Islet precursor cell (in vitro differentiated cells): ENCODE measurements around the gene TRAIP.

Experiments used
- DNase-seq: peaks from one replicate; pipeline ENCODE4 v3.0.0-alpha.2; 2018

Gene TRAIP

DNA sequence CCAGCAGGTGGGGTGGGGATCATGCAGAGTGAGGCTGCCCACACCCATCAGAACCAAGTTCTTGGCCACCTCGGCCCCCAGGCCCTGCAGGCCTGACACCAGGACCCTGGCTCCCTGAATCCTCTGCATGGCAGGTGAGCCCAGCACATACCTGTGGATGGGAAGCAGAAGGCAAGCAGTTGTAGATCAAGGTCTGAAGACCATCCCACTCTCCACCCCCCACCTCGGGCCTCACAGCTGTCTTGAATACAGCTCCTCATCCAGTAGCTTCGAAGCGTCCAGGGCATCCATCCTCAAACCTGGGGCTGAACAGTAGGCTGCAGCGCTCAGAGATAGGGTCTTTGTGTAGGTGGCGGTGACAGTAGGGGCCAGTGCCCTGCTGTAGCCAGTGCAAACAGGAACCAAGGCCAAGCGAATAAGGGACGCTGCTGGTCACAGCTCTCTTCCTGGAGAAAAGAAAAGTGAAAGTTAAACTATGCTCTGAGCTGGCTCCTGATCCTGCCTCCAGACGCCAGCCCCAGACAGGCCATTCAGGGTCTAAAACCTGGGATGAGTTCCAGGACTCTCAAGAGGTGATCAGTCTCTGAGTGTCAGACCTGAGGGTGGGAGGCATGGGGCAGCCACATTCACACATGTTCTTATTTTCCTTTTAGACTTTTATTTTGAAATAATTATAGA is 42.7 kb downstream of the TRAIP start, which contains the start of gene UBA7:
Gene UBA7, minus strand, starts transcription at position 457 of the 678 bp plus-strand sequence. Its CDS starts 166 bp downstream, at position 291.
- DNase-seq: peak; percentile 50

DNA sequence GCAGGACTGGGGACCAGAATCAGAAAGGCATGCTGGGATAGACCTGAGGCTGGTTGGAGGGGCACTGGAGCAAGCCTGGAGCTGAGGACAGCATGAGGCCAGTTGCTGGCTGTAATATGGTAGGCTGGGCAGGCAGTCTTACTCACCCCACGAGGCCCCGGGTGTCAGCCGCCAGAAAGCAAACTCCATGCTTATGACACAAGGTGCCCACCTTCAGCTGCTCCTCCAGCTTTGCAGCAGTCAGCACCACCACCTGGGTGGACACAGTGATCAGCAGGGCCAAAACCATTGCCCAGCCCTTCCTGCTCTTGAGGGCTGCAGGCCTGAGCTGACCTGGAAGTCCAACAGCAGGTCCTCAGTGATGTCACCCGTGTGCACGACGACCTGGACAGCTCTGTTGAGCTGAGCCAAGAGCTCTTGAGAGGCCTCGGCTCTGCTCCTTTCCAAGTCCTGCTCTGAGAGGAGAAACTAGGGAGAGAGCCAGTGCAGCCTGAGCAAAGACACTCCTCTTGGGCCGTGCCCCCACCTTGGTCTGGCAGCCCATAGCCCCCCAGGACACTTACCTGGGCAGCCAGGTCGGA is 43.4 kb downstream of the TRAIP start:
- peak; percentile 42 for DNase-seq

DNA sequence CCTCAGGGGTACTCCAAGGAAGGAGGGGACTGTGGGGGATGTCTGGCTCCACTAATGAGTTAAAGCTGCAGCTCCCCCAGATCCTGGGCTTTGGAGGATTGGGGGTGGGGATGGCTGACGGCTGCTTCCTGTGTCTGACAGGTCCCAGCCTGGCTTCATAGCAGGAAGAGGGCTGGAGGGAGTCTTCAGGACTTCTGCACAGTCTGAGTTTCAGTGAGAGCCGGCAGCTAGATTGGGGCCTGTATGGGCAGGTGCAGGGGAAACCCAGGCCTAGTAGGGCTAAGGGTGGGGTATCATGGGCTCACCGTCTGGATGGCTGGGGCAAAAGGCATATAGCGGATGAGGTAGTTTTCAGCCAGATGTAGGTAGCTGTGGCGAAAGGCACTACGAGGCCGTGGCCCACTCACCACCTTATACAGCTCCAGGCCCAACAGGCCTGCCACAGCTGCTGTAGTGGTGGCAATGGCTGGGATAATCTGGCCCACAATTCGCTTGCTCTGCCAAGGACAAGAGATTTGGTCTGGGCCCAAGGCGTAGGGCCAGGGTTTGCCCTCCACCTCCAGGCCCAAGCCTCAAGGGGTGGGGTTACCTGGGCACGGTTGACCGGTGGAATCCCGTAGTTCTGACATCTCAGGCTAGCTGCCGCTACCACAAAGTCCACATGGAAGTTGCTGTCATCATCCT is 48.8 kb downstream of the TRAIP start:
- peak; percentile 56 for DNase-seq

DNA sequence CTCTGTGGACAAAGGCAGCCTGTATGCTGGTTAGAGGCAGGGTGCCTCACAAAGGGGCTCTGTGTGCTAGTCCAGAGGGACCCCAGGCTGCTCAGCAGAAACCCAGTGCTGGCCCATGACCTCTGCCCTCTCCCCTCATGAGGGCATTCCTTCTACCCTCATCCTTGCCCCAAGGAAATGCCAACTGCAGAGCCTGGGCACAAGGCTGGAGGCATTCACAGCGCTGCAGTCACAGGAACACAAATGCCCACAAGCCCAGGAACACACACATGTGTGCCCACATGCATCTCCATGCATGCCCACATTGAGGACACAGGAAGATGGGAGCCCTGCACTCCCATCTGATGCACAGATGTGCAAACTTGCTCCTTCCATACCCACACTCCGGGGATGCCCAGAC is 49.5 kb downstream of the TRAIP start:
- DNase-seq: no peak

DNA sequence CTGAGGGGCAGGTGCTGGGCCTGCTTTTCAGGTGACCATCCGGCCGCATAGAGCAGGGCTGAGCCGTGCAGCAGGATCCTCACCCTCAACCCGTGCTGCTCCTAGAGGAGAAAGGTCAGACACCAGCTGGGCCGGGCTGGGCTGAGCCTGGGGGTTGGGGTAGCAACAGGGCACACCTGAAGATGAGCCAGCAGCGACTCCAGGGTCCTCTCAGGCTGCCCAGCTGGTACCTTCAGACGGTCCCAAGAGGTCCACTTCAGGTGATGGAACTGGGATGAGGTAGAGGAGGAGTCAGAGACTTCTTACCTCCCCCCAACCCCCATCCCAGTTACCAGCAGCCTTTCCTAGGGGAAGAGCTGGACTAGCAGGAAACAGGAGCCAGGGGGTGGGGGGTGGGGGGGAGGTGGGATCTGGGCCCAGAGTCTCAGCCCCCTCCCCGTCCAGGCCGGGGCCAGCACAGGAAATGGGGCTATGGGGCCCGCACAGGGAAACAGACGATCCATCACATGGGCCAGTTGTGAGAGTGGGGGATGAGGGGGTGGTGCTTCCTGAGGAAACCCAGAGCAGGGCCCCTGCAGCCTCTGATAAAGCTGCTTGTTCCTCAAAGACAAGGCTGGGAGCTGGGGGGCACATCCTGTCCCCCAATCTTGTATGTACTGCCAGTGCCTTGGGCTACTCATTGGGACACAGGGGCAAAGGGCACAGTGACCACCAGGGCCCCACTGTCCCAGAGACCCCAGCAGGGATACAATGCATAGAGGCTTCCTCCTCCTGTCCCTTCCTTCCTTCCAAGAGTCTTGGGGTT is 50.3 kb downstream of the TRAIP start:
- DNase-seq: no peak

DNA sequence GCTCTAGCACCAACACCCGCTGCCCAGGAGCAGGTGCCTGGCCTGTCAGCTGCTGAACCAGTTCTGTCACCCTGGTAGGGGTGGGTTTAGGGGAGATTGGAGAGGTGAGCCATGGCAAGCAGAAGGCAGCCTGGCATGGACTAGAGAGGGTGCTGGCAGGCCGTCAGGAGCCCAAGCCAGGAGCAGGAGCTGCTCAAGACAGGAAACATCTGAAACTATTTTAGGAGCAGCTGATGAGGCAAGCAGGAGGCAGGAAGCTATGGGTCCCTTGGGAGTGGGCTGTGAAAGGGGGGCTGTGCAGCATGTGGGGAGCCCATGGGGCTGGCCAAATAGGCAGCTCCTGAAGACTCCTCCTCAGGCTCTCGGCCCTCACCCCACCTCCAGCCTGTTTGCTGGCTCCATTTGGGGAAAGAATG is 51.0 kb downstream of the TRAIP start:
- DNase-seq: no peak

DNA sequence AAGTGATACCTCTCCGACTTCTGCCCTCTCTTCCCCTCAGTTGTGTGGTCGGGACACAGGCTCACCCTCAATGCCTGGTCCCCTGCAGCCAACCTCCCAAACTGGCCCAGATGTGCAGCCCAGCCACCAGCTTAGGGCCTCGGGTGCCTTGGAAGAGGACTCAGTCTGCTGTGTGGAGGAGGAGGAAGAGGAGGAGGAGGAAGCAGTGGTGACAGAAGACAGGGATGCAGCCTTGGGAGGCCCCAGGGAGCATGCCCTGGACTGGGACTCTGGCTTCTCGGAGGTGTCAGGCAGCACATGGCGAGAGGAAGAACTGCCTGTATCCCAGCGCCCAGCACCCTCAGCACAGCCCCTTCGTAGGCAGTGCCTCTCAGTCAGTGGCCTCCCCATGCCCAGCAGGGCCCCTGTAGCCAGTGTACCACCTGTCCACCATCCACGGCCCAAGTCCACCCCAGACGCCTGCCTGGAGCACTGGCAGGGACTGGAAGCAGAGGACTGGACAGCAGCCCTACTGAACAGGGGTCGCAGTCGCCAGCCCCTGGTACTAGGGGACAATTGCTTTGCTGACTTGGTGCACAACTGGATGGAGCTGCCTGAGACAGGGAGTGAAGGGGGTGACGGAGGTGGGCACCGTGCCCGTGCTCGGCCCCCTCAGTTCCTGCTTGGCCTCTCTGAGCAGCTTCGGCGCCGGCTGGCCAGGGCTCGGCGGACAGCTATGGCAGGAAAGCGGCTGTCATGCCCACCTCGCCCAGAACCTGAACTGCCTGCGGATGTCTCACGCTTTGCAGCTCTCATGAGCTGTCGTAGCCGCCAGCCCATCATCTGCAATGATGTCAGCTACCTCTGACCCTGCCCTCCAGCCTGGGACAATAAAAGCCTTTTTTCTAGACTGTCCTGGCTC is 52.0 kb downstream of the TRAIP start:
- DNase-seq: peak; percentile 77

DNA sequence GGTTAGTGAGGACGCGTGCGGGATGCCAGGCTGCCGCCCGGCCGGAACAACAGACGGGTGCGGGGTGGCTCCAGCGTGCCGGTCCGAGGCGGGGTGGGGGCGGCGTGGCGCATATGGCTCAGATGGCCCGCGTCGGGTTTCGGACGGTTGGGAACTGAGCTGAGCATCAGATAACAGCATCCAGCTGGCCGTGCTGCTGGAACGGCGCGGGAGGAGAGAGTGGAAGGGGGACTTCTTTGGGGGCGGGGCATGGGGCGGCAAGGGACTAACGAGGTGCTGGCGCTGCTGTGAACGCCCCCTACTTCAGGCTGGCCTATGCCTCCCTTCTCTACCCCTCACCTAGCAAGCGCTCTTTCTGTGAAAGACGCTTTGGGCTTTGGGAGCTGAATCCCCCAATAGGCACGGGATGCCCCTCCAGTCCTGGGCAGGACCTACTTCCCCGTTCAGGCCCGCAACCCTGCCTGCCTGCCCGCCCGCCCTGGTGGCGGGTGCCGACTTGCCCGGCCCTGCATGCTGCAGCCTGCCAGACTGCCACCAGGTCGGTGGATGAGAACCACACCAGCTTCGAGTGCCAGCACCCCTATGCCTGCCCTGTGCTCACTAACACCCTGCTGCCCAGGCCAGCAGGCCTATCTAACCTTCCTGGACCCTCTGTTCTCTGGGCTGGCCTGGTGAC is 52.8 kb downstream of the TRAIP start:
- no peak for DNase-seq

DNA sequence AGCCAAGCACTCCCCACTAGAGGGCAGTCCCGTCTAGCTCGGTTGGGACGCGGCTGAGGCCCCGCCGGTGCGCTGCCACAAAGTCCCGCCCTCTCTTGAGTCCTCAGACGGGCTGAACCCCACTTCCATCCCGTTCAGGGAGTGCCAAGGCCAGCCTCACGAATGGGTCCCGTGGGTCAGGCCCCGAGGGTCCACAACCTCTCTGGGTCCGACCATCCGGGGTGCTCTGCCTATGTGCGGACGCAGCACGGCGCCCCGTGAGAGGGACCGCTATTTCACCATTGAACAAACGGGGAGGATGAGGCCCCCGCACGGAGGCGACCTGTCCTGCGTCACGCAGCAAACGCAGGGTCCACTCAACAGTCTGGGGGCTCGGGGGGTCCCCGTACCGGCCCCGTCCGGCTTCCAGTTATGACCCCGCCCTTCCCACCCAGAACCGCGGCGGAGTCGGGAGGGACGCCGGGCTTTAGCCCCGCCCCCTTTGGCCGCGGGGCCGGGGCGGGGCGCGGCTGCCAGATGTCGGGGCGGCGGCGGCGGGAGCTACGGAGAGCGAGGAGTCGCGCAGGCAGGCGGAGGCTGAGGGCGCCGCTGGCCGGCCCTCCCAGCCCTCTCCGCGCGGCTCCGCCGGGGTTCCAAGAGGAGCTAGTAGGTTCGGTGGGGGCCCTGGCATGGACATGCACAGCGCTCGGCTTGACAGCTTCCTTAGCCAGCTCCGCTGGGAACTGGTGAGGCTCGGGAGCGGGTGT is 53.5 kb downstream of the TRAIP start, which contains the start of gene INKA1:
Gene INKA1, plus strand, starts transcription at position 543 of the 746 bp plus-strand sequence. Its CDS starts 132 bp downstream, at position 675.
- peak; percentile 91 for DNase-seq

DNA sequence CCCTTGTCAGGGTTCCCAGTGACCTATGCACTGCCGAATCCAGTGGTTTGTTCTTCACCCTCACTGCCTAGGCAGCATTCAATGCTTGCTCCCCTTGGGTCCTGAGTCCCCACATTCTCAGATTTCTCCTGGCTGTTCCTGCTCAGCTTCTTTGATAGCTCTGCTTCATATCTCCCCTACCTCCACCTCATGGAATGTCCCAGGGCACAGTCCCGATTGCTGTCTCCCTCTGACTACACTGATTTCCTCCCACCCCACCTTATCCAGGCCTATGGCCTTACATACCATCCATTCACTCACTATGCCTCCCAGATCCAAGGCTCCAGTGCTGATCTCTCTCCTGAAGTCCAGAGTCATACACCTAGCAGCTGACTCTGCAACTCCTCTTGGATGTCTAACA is 55.2 kb downstream of the TRAIP start:
- DNase-seq: no peak

DNA sequence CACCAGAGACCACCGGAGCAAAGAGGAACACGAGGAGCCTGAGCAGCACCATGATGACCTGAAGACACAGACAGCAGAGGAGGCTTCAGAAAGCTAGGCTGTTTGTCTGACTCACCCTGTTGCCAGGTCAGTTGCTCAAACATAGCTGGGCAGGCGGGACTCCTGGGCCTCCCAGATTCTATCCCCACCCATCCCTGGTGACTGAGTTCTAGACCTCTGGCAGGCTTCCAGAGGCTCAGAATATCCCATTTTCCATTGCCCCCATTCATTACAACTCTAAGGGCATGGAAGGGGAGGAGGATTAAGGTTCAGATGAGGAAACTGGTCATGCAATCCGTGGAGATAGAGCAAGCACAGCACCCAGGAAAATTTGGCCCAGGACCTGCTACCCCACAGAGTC is 56.6 kb downstream of the TRAIP start, which contains the start of gene CDHR4:
Gene CDHR4, minus strand, starts transcription at position 113 of the 400 bp plus-strand sequence. Its CDS starts 61 bp downstream, at position 52.
- DNase-seq: no peak

DNA sequence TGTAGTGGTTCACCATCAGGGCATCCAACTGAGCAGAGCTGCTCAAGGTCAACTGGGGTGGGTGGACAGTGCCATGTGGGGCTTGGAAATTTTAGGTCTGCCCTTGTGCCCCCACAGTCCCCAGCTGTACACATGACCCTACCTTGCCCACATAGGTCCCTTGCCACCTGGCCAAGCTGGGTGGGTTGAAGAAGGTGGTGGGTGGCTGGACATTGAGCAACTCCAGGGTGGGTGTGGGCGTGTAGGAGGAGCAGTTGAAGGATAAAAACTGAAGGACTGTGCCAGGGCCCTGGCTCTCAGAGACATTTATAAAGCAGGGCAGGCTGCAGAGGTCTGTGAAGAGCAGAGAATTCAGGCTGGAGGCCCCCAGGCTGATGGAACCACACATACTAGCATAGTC is 57.3 kb downstream of the TRAIP start:
- no peak for DNase-seq

DNA sequence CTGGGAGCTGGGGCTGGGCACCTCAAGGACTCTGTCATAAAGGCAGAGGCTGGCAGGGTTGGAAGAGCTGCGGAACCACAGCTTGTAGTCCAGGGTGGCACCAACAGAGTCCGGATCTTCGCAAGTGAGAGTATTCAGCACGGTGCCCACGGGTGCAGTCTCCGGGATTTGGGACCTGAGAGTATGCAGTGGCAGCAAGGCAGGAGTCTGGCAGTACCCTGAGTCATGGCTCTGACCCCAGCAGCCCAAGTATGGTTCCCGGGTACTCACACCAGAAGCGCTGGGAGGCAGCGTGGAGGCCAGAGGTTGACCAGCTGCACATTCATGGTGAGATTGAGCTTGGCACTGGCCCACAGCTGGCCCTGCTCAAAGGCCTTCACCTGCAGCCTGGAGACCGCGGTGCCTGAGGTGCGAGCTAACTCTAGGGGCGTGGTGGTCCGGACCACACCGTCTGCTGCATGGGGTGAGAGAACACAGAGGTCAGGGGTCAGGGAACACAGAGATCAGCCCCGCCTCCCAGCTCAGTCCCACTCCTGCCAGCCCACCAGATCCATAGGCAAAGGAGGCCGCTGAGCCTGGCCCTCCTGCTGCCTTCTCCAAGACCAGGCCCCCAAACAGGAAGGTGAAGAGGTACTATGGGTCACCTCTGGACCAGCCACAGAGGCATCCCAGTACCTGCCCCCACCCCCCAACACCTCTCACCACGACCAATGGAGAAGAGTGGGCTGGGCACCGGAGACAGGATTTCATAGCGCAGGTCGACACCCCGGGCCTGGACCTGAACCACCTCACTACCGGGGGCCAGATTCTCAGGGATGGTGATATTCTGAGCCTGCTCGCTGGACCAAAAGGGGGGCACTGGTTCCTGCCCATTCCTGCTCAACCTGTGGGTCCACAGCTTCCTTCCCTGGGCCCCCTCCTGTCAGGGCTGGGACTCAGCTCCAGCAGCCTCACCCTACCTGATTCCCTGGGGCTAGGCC is 61.1 kb downstream of the TRAIP start:
- DNase-seq: no peak

DNA sequence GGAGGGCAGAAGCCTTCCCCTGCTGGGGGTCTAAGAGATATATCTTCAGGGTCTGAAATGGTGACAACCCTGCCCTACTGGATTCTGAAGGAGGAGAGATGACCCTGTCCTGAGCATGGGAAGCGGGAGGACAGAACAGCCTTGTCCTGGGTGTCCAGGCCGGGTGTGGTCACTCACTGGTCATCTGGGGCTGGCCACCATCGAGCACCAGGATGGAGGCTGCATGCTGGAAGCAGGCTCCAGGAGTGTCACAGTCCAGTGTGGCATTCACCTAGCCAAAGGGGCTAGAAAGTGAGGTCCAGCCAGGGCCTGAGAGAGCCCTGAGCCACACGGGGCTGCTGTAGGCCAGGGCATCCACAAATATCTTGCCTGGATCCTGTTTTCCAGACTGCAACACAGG is 61.9 kb downstream of the TRAIP start:
- no peak for DNase-seq

DNA sequence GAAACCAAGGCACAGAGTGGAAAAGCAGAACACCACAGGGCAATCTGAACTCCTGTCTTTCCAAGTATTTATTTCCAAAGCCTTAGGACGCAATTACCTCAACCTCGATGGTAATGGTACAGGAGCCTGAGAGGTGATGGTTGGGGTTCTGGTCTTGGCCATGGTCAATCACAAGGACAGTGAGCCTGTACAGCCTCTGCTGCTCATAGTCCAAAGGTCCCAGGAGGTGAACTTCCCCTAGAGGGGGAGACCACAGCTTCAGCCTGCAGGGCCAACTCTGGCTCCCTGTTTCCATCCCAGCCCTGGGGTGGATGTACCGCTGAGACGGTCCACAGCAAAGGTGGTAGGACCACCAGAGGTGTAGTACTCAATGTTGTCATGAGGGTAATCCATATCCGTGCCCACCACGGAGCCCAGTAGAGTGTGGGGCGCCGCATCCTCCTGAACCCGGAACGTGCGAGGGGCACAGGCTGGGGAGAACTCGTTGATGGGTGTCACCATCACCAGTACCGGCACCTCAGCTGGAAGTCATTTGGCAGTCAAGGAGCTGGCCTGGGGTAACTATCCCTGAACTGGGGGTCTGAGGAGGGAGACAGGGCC is 62.8 kb downstream of the TRAIP start:
- DNase-seq: no peak

DNA sequence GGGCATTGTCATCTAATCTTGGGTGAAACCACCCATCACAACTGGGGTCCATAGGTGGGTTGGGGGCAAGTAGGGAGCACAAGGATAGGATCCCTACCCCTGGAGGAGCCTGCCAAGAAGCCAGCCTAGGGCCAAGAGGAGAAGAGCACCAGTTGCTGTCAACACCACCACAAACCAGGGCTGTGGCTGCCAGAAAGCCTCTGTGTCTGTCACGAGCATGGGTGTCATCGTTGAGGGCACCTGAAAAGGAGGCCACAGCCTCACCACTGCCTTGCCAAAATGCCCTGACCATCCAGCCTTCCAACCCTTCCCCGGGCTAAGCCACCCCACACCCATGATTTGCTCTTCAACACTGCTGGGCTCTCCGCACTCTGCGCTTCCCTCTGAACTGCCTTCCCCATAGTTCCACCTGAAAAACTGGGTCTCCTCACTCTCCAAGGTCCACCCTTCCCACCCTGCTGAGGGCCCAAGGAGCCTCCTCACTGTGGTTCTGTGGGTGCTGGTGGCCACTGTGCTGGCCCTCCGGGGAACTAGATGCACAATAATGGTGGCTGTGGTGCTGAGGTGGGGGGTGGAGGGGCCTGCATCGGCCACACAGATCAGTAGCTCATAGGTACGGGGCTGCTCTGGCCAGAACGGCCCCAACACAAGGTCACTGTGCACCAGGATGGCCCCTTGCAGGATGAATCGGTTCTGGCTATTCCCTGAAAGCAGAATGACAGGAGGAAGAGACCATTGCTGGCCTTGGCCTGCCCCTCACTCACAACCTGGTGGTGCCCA is 63.8 kb downstream of the TRAIP start:
- DNase-seq: peak; percentile 32

DNA sequence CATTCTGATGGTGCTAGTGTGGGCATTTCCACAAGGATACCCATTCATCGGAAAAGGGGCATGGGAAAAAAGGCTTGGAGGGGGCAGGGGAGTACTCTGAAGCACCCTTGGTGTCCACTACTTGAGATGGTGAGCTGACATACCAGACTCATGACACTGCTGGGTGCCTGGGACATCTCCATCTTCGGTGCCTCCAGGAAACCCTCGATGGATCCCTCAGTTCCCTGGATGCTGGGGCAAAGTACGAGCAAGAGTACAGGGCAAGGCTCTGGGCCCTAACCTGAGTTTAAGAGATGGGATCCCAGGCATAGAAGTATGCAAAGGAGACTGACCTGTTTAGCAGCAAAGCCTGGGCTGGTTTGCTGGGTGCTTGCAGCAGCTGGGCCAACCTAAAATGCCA is 64.8 kb downstream of the TRAIP start:
- peak; percentile 53 for DNase-seq
